GM19043 (cell line): ENCODE results near the gene GALNT16.
"Not testable (repeated sequence)": the region's sequence is repeated elsewhere in the genome, so short reads cannot be mapped to it uniquely, and the experiment has no call there.

Source experiments
- ATAC-seq: cut with Tn5 transposase; IDR thresholded peaks from one replicate; pipeline ENCODE4 v1.9.1; 2021; ENCODE audit warnings: low read depth; ENCODE audit not compliant: unreplicated experiment

The GALNT16 gene

GRCh38 chr14:69259168-69259526, 811 bp upstream of the GALNT16 start:
- no peak for ATAC-seq

GRCh38 chr14:69260190-69260860, 367 bp downstream of the GALNT16 start:
- no peak for ATAC-seq

- ATAC-seq = no peak
Measured at GRCh38 chr14:69260861-69261564, 1.1 kb downstream of the GALNT16 start.

- no peak for ATAC-seq
Measured at GRCh38 chr14:69261761-69262331, 1.9 kb downstream of the GALNT16 start.

- ATAC-seq = no peak
Measured at GRCh38 chr14:69262516-69262915, 2.6 kb downstream of the GALNT16 start.

DNA sequence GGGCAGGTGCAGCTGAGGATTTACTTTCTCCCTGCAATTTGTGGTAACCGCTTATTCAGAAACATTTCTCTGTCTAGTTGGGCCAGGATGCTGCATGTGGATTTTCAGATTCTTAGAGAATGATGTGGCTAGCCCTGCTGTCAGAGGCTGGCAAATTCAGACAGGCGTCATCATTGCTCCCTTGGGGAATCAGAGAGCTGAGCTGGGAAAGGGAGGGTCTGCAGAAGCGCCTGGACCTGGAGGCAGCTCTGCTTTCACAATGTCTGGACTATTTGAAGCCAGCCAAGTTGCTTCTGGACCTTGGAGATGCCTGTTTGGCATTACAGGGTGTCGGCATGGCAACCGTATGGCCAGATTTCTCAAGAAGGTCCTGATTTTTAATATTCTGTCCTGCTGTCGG, 3.4 kb downstream of the GALNT16 start:
- no peak for ATAC-seq

DNA sequence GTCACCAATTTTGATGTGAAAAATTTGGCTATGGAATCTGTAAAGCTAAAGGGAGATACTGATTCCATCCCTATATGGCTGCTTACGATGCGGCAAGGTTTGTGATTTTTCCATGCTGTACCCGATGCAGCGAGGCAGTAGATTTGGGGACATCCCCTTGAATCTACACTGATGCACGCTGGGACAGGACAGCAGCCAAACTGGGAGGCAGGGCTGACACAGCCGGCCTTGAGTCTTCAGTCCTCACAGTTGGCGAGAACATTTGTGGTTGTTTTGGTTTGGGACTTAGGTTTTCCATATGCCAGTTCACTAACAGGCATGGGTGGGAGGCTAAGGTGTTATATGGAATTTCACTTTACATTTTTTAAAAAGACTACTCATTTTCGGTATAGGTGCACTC, 3.8 kb downstream of the GALNT16 start:
- ATAC-seq = no peak

- no peak for ATAC-seq
Measured at GRCh38 chr14:69266572-69267345, 6.8 kb downstream of the GALNT16 start.

DNA sequence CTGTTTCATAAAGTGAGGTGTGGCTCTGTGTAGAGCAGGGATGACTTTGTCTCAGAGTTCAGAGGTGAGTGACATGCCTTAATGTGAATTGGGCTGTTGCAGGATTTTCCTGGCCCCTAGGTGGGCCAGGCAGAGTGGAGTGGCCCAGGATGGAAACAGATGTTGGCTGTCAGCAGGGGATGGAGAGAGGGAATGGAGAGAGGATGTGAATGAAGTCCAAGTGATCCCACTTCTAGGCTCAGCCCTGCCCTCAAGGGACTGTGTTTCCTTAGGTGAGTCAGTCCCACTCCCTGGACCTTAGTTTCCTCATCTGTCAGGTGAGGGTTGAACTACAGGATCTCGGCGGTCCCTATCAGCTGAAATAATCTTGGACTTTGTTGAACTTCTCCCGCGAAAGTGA, 7.5 kb downstream of the GALNT16 start:
- no peak for ATAC-seq

- ATAC-seq = no peak
Measured at GRCh38 chr14:69268223-69268622, 8.3 kb downstream of the GALNT16 start.

GRCh38 chr14:69268763-69269162, 8.8 kb downstream of the GALNT16 start:
- ATAC-seq = no peak

DNA sequence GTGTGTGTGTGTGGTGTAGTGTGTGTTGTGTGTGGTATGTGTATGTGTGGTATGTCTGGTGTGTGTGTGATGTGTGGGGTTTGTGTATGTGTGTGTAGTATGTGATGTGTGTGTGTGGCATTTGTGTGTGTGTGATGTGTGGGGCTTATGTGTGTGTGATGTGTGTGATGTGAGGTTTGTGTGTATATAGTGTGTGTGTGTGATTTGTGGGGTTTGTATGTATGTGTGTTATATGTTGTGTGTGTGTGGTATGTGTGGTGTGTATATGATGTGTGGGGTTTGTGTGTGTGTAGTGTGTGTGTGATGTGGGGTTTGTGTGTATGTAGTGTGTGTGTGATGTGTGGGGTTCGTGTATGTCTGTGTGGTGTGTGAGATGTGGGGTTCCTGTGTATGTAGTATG, 9.4 kb downstream of the GALNT16 start:
- ATAC-seq = no peak

DNA sequence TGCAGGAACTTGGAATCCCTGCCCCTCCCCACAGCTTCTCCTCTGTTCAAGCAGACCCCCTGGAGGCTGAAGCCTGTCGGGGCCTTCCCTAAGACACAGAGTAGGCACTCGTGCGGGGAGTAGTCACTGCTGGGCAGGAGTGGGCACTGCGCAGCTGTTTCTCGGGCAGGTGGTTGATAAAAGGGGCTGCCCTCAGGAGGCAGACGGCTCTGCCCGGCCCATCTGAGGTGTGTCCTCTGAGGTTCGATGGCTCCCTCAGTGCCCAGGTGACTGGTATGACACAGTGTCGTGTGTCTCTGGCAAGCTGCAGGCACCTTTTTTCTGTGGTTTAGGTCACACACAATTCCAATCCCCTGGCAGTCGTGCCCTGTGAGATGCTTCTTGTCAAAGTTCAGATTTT, 10.1 kb downstream of the GALNT16 start:
- no peak for ATAC-seq

- no peak for ATAC-seq
Measured at GRCh38 chr14:69270795-69271708, 11.1 kb downstream of the GALNT16 start.

DNA sequence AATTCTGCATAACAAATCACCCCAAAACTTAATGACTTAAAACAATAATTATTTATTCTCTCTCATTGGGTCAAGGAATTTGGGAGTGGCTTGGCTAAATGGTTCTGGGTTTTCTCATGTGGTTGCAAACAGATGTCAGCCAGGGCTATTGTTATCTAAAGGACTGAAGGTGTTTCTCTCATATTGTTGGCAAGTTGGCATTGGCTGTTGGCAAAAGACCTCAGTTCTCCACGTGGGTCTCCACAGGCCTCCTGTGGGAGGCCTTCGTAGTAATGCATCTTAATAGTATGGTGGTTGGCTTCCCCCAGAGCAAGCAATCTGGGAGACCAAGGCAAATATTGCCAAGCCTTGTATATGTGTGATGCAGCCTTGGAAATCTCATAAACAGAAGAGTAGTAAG, 14.4 kb downstream of the GALNT16 start:
- no peak for ATAC-seq

GRCh38 chr14:69275331-69275730, 15.4 kb downstream of the GALNT16 start:
- no peak for ATAC-seq

- not testable (repeated sequence) for ATAC-seq
Measured at GRCh38 chr14:69277356-69277755, 17.4 kb downstream of the GALNT16 start.

DNA sequence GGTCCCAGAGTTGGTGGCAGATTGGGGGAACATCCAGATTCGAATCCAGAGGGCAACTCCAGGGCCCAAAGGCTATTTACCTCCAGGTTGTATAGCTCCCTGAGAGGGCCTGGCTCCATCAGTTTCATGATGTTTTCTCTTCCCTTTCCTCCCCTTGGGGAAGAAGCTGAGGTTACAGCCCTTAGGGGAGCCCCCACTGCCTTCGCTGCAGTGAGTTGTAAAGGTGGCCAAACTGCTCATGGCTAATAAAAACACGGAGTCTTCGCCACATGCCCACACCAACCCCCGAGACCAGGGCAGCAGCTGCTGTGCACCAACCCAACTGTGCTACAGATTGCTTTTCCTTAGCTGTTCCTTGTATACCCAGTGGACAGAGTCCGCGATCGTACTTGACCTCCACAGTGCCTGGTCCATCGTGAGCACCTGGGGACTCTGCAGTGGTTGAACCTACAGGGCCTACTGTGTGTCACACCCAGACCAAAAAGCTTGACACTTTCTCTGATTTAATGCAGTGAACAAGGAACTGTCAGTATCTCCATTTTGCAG, 20.9 kb downstream of the GALNT16 start:
- ATAC-seq = no peak

DNA sequence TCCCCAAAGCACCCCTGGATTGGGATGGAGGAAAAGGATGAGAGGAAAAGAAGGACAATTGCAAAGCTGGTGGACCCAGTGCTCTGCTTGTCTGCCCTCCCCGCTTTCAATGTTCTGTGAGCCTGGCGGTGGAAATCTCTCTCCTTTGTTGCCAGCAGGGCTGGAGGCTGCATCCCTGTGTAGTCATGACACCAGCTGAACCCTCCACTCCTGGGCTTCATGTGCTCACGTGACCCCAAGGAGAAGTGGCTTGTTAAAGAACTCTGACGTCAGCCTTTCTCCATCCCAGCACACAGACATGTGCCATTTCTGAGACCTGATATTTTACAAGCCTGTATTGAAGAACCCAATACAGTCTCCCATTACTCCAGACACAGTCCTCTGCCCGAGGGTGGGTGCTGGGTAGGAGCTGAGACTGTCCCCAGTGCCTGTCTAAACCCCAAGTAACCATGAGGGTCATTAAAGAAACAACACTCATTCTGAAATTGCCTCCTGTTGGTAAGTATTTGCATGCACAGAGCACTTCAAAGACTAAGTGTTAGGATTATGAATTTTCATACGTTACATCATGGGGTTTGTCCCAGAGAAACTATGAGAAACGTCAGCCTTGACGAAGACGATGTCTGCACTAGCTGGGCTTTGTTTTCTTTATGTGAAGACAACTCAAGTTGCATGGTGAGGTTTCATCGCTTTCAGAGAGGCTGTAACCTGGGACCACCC, 21.7 kb downstream of the GALNT16 start:
- no peak for ATAC-seq
